Retinal pigment epithelial cell (primary cell): ENCODE measurements around the gene DENND5B.
A peak's percentile ranks its signal among the peaks of the same experiment; 100 is the strongest.

ENCODE experiments used
- DNase-seq: peaks from one replicate; pipeline ENCODE4 v3.0.0-alpha.2; 2010; ENCODE audit warnings: low read depth
- H3K4me3 ChIP-seq: 2 replicates; pipeline ENCODE4 v1.5.1; 2011; ENCODE audit warnings: mild to moderate bottlenecking, low read length, control low read depth, moderate library complexity
- CTCF ChIP-seq: conservative IDR thresholded peaks from 2 replicates; pipeline ENCODE4 v1.5.1; 2011; ENCODE audit warnings: low read depth, low read length, control low read depth, inconsistent platforms

DENND5B gene

GRCh38 chr12:31494455-31494854, 96.5 kb downstream of the DENND5B start:
- no peak for TF ChIP-seq CTCF
- DNase-seq, result no peak
- H3K4me3 ChIP-seq, result no peak overlapping the region

- TF ChIP-seq CTCF, result no peak
- no peak for DNase-seq
- no peak overlapping the region for H3K4me3 ChIP-seq
Observed at GRCh38 chr12:31492599-31493196, 98.2 kb downstream of the DENND5B start.

- peak; percentile 92 for DNase-seq
- no peak overlapping the region for H3K4me3 ChIP-seq
- no peak for TF ChIP-seq CTCF
Observed at GRCh38 chr12:31491841-31492598, 98.9 kb downstream of the DENND5B start.

- H3K4me3 ChIP-seq, result no peak overlapping the region
Observed at GRCh38 chr12:31491241-31491794, 99.6 kb downstream of the DENND5B start.

GRCh38 chr12:31488737-31489338, 102.1 kb downstream of the DENND5B start:
- DNase-seq, result no peak

More at GRCh38 chr12:31491241-31491794, 99.6 kb downstream of the DENND5B start:
- no peak for DNase-seq
- TF ChIP-seq CTCF, result no peak

GRCh38 chr12:31485571-31485970, 105.4 kb downstream of the DENND5B start:
- no peak for DNase-seq
- no peak overlapping the region for H3K4me3 ChIP-seq
- TF ChIP-seq CTCF, result no peak

More at GRCh38 chr12:31488737-31489338, 102.1 kb downstream of the DENND5B start:
- no peak overlapping the region for H3K4me3 ChIP-seq
- TF ChIP-seq CTCF, result no peak
